Endothelial cell of umbilical vein (primary cell): Measurements from ENCODE around the gene DCHS1. TPM values are rescaled to one million over a fixed set of nuclear protein-coding genes. Genes with fewer than 3 reads are reported as not detected.

Experiments
- BruUV-seq: library from RNA; stranded (reverse); fragments of 400-500 nt; replicated peaks from 2 replicates; lab custom pipeline; 2021; lab: Mats Ljungman, UMichigan
- CTCF ChIA-PET: fragments of 300-600, 350-600 bp; sonication (Branson Sonifier 250); formaldehyde crosslinking; loops from one replicate; lab custom pipeline; 2021; ENCODE audit warnings: antibody characterized with exemption, inconsistent platforms; lab: Charles Lee
- POLR2A ChIA-PET: fragments of 300-600, 350-600 bp; sonication (Branson Sonifier 250); formaldehyde crosslinking; loops from one replicate; lab custom pipeline; 2021; ENCODE audit warnings: antibody characterized with exemption, inconsistent platforms; lab: Charles Lee
- DNase-seq: peaks from one replicate; pipeline ENCODE4 v3.0.0-alpha.2; 2011; ENCODE audit warnings: low read depth, low spot score
- FAIRE-seq: peaks from 2 replicates; lab custom pipeline; 2011; peaks lifted over from hg19 to GRCh38; lab: Jason Lieb, UNC
- H2AFZ ChIP-seq: 2 replicates; pipeline ENCODE4 v1.6.0; 2012; ENCODE audit warnings: low read depth, low read length, control low read depth, inconsistent platforms
- H3K27ac ChIP-seq: 2 replicates; pipeline ENCODE4 v1.5.1; 2011; ENCODE audit warnings: low read depth, mild to moderate bottlenecking, control low read depth, low read length, moderate library complexity; ENCODE audit not compliant: insufficient read depth
- H3K27me3 ChIP-seq, 2 experiments: 2 replicates each; pipeline versions ENCODE4 v1.6.0 to v1.6.1; 2011; ENCODE audit warnings: low read length in 2 of 2, mixed read lengths in 1 of 2; ENCODE audit not compliant: control insufficient read depth in 2 of 2, insufficient read depth in 2 of 2
- H3K36me3 ChIP-seq, 2 experiments: 2 replicates in 1 of 2; 3 replicates in 1 of 2; pipeline ENCODE4 v1.5.1; 2011; ENCODE audit warnings: low read length in 2 of 2, mild to moderate bottlenecking in 1 of 2, moderate library complexity in 1 of 2; ENCODE audit not compliant: control insufficient read depth in 2 of 2, insufficient read depth in 2 of 2; ENCODE audit errors: extremely low read depth in 1 of 2
- H3K4me1 ChIP-seq: 3 replicates; pipeline ENCODE4 v1.5.1; 2011; ENCODE audit warnings: mild to moderate bottlenecking, low read length; ENCODE audit not compliant: control insufficient read depth, insufficient read depth; ENCODE audit errors: extremely low read depth
- H3K4me2 ChIP-seq: 2 replicates; pipeline ENCODE4 v1.6.1; 2011; ENCODE audit warnings: low read length, control low read depth, mixed read lengths; ENCODE audit not compliant: insufficient read depth
- H3K4me3 ChIP-seq, 3 experiments: fragments of 200-600 bp in 1 of 3; sonication (generic), shearing (Covaris generic) in 1 of 3; replicated peaks in 1 of 3; 2 replicates each; pipeline ENCODE4 v1.5.1; 2011 to 2016; ENCODE audit warnings: control low read depth in 3 of 3, low read length in 3 of 3, mild to moderate bottlenecking in 2 of 3, inconsistent platforms in 1 of 3, low read depth in 1 of 3, moderate library complexity in 1 of 3; ENCODE audit not compliant: insufficient read depth in 1 of 3
- H3K79me2 ChIP-seq: 2 replicates; pipeline ENCODE4 v1.6.0; 2012; ENCODE audit warnings: low read length, inconsistent platforms; ENCODE audit not compliant: control insufficient read depth, insufficient read depth
- H3K9ac ChIP-seq: replicated peaks from 2 replicates; pipeline ENCODE3; 2011; ENCODE audit warnings: low read length, control low read depth; ENCODE audit not compliant: insufficient read depth; ENCODE audit errors: extremely low read depth
- H3K9me1 ChIP-seq: replicated peaks from 3 replicates; pipeline ENCODE4 v1.6.0; 2011; ENCODE audit warnings: mild to moderate bottlenecking, low read length; ENCODE audit not compliant: control insufficient read depth, insufficient read depth; ENCODE audit errors: extremely low read depth
- H3K9me3 ChIP-seq: replicated peaks from 2 replicates; pipeline ENCODE4 v1.5.1; 2012; ENCODE audit warnings: low read length, inconsistent platforms; ENCODE audit not compliant: control insufficient read depth, insufficient read depth
- H4K20me1 ChIP-seq: replicated peaks from 2 replicates; pipeline ENCODE3; 2011; ENCODE audit warnings: mild to moderate bottlenecking, low read length; ENCODE audit not compliant: control insufficient read depth, insufficient read depth; ENCODE audit errors: extremely low read depth
- FOS ChIP-seq: IDR thresholded peaks from 2 replicates; pipeline ENCODE4 v1.6.1; 2011; ENCODE audit warnings: mild to moderate bottlenecking, low read length, moderate library complexity, borderline replicate concordance; ENCODE audit not compliant: insufficient read depth
- GATA2 ChIP-seq: IDR thresholded peaks from 2 replicates; pipeline ENCODE4 v1.7.0; 2011; ENCODE audit warnings: low read depth, mild to moderate bottlenecking, moderate library complexity, mixed read lengths, low read length; ENCODE audit not compliant: insufficient read length, insufficient read depth
- JUN ChIP-seq: IDR thresholded peaks from 2 replicates; pipeline ENCODE4 v1.6.1; 2011; ENCODE audit warnings: borderline replicate concordance, low read depth; ENCODE audit not compliant: insufficient read length, insufficient read depth
- MYC ChIP-seq: IDR thresholded peaks from one replicate; pipeline ENCODE4 v1.6.1; 2011; ENCODE audit warnings: mild to moderate bottlenecking, low read depth, low read length
- POLR2A ChIP-seq: IDR thresholded peaks from 2 replicates; pipeline ENCODE4 v1.6.1; 2012; ENCODE audit warnings: low read depth, mild to moderate bottlenecking, control low read depth, low read length
- POLR2AphosphoS5 ChIP-seq: IDR thresholded peaks from 2 replicates; pipeline ENCODE4 v1.6.1; 2012; ENCODE audit warnings: low read depth, mild to moderate bottlenecking, control low read depth, low read length, moderate library complexity; ENCODE audit not compliant: insufficient read depth
- dilution Hi-C: fragments of 300-500 bp; cut with MboI; formaldehyde crosslinking; loops from one replicate; pipeline ENCODE4 v1.15.0; 2019; ENCODE audit warnings: low sequenced_read_pairs; ENCODE audit not compliant: extremely low pct_ligation_motif_present
- intact Hi-C: fragments of 100-400 bp; cut with micrococcal nuclease; formaldehyde crosslinking; loops from one replicate; pipeline ENCODE4 v1.10.0; 2022
- polyA plus RNA-seq, 4 experiments: library from polyadenylated mRNA; depleted of rRNA in 3 of 4; stranded (reverse) in 3 of 4; unstranded in 1 of 4; fragments of >200 nt; gene quantifications; 2 replicates each; pipeline versions ENCODE4 v1.2.1 to v1.2.3, GENCODE V29; 2011 to 2012; ENCODE audit warnings: missing spikeins in 1 of 4
- total RNA-seq: library from RNA; stranded (reverse); gene quantifications from 2 replicates; pipeline ENCODE4 v1.2.3, GENCODE V29; 2021
- TF ChIP-seq, protein P1 (sequence below), 2 donors: IDR thresholded peaks; 1 replicate in 1 of 2; 2 replicates in 1 of 2; pipeline ENCODE4 v1.5.1; 2011; ENCODE audit warnings: low read length in 2 of 2, mild to moderate bottlenecking in 2 of 2, moderate library complexity in 2 of 2, control low read depth in 1 of 2, inconsistent platforms in 1 of 2, low read depth in 1 of 2; ENCODE audit not compliant: insufficient read depth in 1 of 2; ENCODE audit errors: extremely low read depth in 1 of 2
- TF ChIP-seq, protein P2 (sequence below): IDR thresholded peaks from 2 replicates; pipeline ENCODE4 v1.6.1; 2011; ENCODE audit not compliant: insufficient read depth, insufficient read length

DCHS1 gene
- total and polyA plus RNA-seq, 2 donors (not counting 3 experiments of a cell fraction or from before 2014, with no cell fraction given), result 56.2 to 73.0 TPM

DNA sequence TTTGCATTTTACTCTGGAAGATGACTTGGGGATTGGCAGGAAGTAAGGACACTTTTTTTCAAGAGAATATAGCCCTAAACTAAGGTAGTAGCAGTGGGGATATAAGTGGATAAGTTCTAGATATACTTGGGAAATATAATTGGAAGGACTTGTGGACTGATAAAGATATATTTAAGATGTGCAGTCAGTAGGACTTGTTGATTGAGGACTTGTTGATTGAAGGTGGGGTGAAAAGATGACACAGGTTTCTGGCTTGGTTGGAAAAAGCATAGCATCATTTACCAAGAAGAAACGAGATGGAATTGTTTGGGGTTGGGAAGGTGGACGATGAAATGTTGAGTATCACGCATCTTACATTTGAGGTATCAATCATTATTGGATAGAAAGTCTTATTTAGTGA is 42.1 kb downstream of the DCHS1 start:
- dilution Hi-C loops (no loop called here), intact Hi-C loops (no loop called here)
- no peak for DNase-seq
- H3K27me3 ChIP-seq, result no peaks in the 10 kb centered on the region
- CTCF ChIA-PET, result interaction anchor here (1.0 to 4.5 kb wide), 9 partner anchors 9 to 234 kb away, joined by 3 to 43 read pairs (median 7); partner anchors contain the start of gene MRPL17
- H3K9ac ChIP-seq, result no peak overlapping the region
- H3K4me1 ChIP-seq, result peaks cover 57% of the 10 kb centered on the region
- H3K79me2 ChIP-seq, result peaks cover 23% of the 10 kb centered on the region
- FAIRE-seq, result no peak
- H4K20me1 ChIP-seq, result no peaks in the 10 kb centered on the region
- no peak overlapping the region for H3K4me2 ChIP-seq
- no peaks in the 10 kb centered on the region for H3K9me3 ChIP-seq
- no TSS peak for BruUV-seq
- POLR2A ChIA-PET, result interaction anchor here (2.0 kb wide), 1 partner anchor 70 kb away, joined by 14 read pairs; the partner anchor contains the start of gene MRPL17
- no peaks in the 10 kb centered on the region for H3K9me1 ChIP-seq
- no peak overlapping the region for H2AFZ ChIP-seq
- H3K27ac ChIP-seq, result no peak overlapping the region
- H3K4me3 ChIP-seq, result no peak overlapping the region
- H3K36me3 ChIP-seq, result peaks cover 30 to 39% of the 10 kb centered on the region in 2 experiments
- TF ChIP-seq GATA2 (no peak), JUN (no peak), POLR2A (no peak), POLR2AphosphoS5 (no peak), FOS (no peak), MYC (no peak)
- TF ChIP-seq, protein P1, sequence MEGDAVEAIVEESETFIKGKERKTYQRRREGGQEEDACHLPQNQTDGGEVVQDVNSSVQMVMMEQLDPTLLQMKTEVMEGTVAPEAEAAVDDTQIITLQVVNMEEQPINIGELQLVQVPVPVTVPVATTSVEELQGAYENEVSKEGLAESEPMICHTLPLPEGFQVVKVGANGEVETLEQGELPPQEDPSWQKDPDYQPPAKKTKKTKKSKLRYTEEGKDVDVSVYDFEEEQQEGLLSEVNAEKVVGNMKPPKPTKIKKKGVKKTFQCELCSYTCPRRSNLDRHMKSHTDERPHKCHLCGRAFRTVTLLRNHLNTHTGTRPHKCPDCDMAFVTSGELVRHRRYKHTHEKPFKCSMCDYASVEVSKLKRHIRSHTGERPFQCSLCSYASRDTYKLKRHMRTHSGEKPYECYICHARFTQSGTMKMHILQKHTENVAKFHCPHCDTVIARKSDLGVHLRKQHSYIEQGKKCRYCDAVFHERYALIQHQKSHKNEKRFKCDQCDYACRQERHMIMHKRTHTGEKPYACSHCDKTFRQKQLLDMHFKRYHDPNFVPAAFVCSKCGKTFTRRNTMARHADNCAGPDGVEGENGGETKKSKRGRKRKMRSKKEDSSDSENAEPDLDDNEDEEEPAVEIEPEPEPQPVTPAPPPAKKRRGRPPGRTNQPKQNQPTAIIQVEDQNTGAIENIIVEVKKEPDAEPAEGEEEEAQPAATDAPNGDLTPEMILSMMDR (IDR thresholded peaks at IDR 0.05; ENCODE audit: extremely low read depth in 1 of 2, insufficient read depth in 1 of 2, low read depth in 1 of 2, low read length in 2 of 2), result no peak
- TF ChIP-seq, protein P2, sequence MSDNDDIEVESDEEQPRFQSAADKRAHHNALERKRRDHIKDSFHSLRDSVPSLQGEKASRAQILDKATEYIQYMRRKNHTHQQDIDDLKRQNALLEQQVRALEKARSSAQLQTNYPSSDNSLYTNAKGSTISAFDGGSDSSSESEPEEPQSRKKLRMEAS, result no peak
